ENCODE results near the gene TMEM115. TPM values are rescaled to one million over a fixed set of nuclear protein-coding genes. Genes with fewer than 3 reads are reported as not detected.
A peak's percentile ranks its signal among the peaks of the same experiment; 100 is the strongest.
"Not testable (repeated sequence)": the region's sequence is repeated elsewhere in the genome, so short reads cannot be mapped to it uniquely, and the experiment has no call there.

Gene TMEM115
- total RNA-seq, 2 experiments from 2014 or later: 17.5 to 19.2 TPM

DNA sequence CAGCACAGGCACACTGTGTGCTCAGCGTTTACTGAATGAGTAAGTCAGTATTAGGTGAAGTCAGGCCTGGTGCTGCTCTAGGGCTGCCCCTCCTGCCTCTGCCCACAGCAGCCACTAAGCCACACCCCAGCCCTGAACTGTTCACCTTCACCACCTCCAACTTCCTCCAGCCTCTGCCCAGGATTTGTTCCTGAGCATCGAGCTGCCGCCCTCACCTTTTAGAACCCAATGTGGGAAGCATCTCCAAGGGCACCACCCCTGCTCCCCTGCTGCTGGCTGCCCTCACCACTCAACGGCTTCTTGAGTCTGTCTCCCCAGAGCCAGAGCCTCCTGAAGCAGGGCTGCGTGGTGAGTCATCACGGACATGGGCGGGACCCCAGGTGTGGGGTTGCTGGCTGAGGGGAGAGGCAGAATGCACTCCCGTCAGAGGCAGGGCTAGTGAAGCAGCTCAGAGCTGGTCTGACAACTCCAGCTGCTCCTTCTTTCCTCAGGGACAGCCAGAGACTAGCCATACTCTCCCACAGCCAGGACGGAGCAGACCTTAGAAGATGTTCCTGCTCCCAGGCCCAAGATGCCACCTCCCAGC, 42.6 kb downstream of the TMEM115 start:
- CTCF ChIA-PET: interaction anchor here (1.1 to 1.9 kb wide), 3 partner anchors 11 to 18 kb away, joined by 3 to 14 read pairs (median 4); partner anchors contain the start of genes HYAL1, HYAL3, NAA80 and TUSC2
- H3K36me3 Mint-ChIP-seq (ENCODE audit: low read depth): peaks cover 4% of the 10 kb centered on the region
- peak; percentile 66 for DNase-seq
- H3K9me3 Mint-ChIP-seq: no peaks in the 10 kb centered on the region
- H3K27me3 Mint-ChIP-seq: no peaks in the 10 kb centered on the region
- peaks cover 39% of the 10 kb centered on the region for H3K4me1 Mint-ChIP-seq
- POLR2A ChIA-PET: no interaction called here
- H3K27ac Mint-ChIP-seq: peak overlapping the region; percentile 89
- H3K4me3 Mint-ChIP-seq: peak overlapping the region; percentile 35

DNA sequence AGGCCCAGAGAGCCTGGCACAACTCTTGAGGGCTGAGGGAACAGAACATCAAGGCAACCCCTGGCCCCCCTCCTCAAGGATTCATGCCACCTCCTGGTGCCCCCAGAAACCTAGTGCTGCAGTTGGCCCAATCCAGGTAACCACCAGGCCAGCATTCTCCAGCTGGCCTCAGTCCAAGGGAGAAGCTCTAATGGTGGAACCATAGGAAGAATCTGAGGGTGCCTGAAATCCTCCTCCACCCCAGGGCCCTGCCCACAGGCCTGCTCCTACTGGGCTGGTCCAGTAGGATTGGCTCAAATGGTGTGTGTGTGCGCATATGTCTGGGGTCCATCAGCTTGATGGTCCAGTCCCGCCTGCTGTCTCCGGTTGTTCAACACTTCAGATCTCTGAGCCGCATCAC, 44.5 kb downstream of the TMEM115 start:
- H3K27me3 Mint-ChIP-seq: no peaks in the 10 kb centered on the region
- peaks cover 30% of the 10 kb centered on the region for H3K4me1 Mint-ChIP-seq
- no peak overlapping the region for H3K4me3 Mint-ChIP-seq
- DNase-seq: no peak
- peaks cover 4% of the 10 kb centered on the region for H3K36me3 Mint-ChIP-seq (ENCODE audit: low read depth)
- no peaks in the 10 kb centered on the region for H3K9me3 Mint-ChIP-seq
- POLR2A ChIA-PET: no interaction called here
- no peak overlapping the region for H3K27ac Mint-ChIP-seq
- CTCF ChIA-PET: interaction anchor here (1.0 to 2.8 kb wide), 8 partner anchors 8 to 23 kb away, joined by 3 to 12 read pairs (median 6); partner anchors contain the start of genes HYAL2, HYAL3, IFRD2 and NAA80

DNA sequence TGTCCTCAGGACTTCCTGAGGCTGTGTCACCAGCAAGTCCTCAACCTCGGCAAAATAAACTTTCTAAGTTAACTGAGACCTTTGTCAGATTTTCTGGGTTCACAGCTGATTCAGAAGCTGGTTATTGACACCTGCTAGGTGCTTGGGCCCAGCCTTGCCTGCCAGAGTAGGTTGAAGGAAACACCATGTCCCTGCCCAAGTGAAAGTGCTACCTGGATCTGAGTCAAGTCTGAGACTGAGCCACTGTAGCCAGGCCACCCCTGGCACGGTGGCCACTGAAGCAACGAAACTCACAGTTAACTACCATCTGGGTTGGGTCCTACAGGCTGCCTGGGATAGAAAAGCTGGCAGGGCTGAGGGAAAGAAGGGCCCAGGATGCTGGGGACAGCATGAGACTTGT, 45.0 kb downstream of the TMEM115 start:
- Mint-ChIP-seq H3K27ac (no peak overlapping the region), H3K4me3 (no peak overlapping the region), H3K4me1 (peaks cover 28% of the 10 kb centered on the region), H3K36me3 (ENCODE audit: low read depth) (peaks cover 4% of the 10 kb centered on the region), H3K27me3 (no peaks in the 10 kb centered on the region), H3K9me3 (no peaks in the 10 kb centered on the region)
- DNase-seq: no peak
- ChIA-PET POLR2A (no interaction called here), CTCF (interaction anchor here (1.0 to 2.8 kb wide), 8 partner anchors 8 to 302 kb away, joined by 3 to 12 read pairs (median 6); partner anchors contain the start of genes HYAL2, HYAL3, IFRD2 and NAA80)

DNA sequence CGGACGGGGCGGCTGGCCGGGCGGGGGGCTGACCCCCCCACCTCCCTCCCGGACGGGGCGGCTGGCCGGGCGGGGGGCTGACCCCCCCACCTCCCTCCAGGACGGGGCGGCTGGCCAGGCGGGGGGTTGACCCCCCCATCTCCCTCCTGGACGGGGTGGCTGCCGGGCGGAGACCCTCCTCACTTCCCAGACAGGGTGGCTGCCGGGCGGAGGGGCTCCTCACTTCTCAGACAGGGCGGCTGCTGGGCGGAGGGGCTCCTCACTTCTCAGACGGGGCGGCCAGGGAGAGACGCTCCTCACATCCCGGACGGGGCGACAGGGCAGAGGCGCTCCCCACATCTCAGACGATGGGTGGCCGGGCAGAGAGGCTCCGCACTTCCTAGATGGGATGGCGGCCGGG, 47.3 kb downstream of the TMEM115 start:
- H3K27me3 Mint-ChIP-seq; POLR2A ChIA-PET; DNase-seq; CTCF ChIA-PET; H3K27ac Mint-ChIP-seq; H3K4me3 Mint-ChIP-seq; H3K9me3 Mint-ChIP-seq; H3K36me3 Mint-ChIP-seq (ENCODE audit: low read depth): not testable (repeated sequence)
- peaks cover 17% of the 10 kb centered on the region for H3K4me1 Mint-ChIP-seq

Other genes with a start within 250 kb of the TMEM115 start
- not detected for gene SEMA3F, start 204.2 kb downstream of the TMEM115 start, total RNA-seq
- gene GNAT1, start 167.9 kb downstream of the TMEM115 start, total RNA-seq: not detected
- not detected for gene SLC38A3, start 154.2 kb downstream of the TMEM115 start, total RNA-seq
- 100 to 1,000 TPM; 489 to 524 TPM for gene GNAI2, start 123.3 kb downstream of the TMEM115 start, total RNA-seq
- gene SEMA3B, start 90.4 kb downstream of the TMEM115 start, total RNA-seq: under 1 TPM; 0.37 to 0.60 TPM
- not detected for gene LSMEM2, start 80.4 kb downstream of the TMEM115 start, total RNA-seq
- 10 to 100 TPM; 59.4 to 66.0 TPM for gene IFRD2, start 67.1 kb downstream of the TMEM115 start, total RNA-seq
- 10 to 100 TPM in 1 of 2 experiments, 1 to 10 TPM in 1; 9.2 to 10.9 TPM for gene HYAL3, start 60.1 kb downstream of the TMEM115 start, total RNA-seq
- gene NAA80, start 60.1 kb downstream of the TMEM115 start, total RNA-seq: 10 to 100 TPM; 28.9 to 31.7 TPM
- gene HYAL1, start 55.9 kb downstream of the TMEM115 start, total RNA-seq: under 1 TPM in 1 of 2 experiments, not detected in 1; 0.07 TPM
- 1 to 10 TPM; 4.3 to 5.7 TPM for gene HYAL2, start 36.8 kb downstream of the TMEM115 start, total RNA-seq
- gene TUSC2, start 31.3 kb downstream of the TMEM115 start, total RNA-seq: 10 to 100 TPM; 16.1 to 17.7 TPM
- 100 to 1,000 TPM in 1 of 2 experiments, 10 to 100 TPM in 1; 88.3 to 122 TPM for gene RASSF1, start 18.7 kb downstream of the TMEM115 start, total RNA-seq
- gene ZMYND10, start 13.8 kb downstream of the TMEM115 start, total RNA-seq: 1 to 10 TPM; 3.5 to 3.6 TPM
- gene NPRL2, start 8.7 kb downstream of the TMEM115 start, total RNA-seq: 10 to 100 TPM; 40.8 to 46.5 TPM
- gene CYB561D2, start 8.7 kb downstream of the TMEM115 start, total RNA-seq: 10 to 100 TPM; 35.3 to 40.9 TPM
- gene CACNA2D2, start 144.1 kb upstream of the TMEM115 start, total RNA-seq: under 1 TPM; 0.60 to 0.62 TPM
- 10 to 100 TPM; 29.0 to 33.9 TPM for gene C3orf18, start 208.2 kb upstream of the TMEM115 start, total RNA-seq
- 10 to 100 TPM; 42.3 to 49.0 TPM for gene HEMK1, start 210.0 kb upstream of the TMEM115 start, total RNA-seq